PFSK-1 (cell line): Measurements from ENCODE around the gene EFHD2.

ENCODE experiments used
- FOXP2 ChIP-seq: optimal IDR thresholded peaks from 2 replicates; pipeline ENCODE3; 2011; ENCODE audit warnings: borderline replicate concordance, control low read depth, inconsistent platforms; ENCODE audit not compliant: insufficient read depth; ENCODE audit errors: extremely low read length, extremely low read depth
- POLR2AphosphoS5 ChIP-seq: IDR thresholded peaks from 2 replicates; pipeline ENCODE4 v1.6.1; 2012; ENCODE audit warnings: low read depth, mild to moderate bottlenecking, control low read depth, low read length, moderate library complexity
- SIN3A ChIP-seq: IDR thresholded peaks from 2 replicates; pipeline ENCODE4 v1.6.1; 2012; ENCODE audit warnings: mild to moderate bottlenecking, low read length, moderate library complexity, borderline replicate concordance; ENCODE audit not compliant: insufficient read depth
- TAF1 ChIP-seq: IDR thresholded peaks from 2 replicates; pipeline ENCODE4 v1.6.1; 2012; ENCODE audit warnings: low read length, control low read depth, borderline replicate concordance; ENCODE audit not compliant: insufficient read depth
- TF ChIP-seq, protein P1 (sequence below), 2 experiments: IDR thresholded peaks; 2 replicates each; pipeline versions ENCODE4 v1.6.1 to v1.8.0; 2011 to 2012; ENCODE audit warnings: low read depth in 2 of 2, low read length in 2 of 2, control low read depth in 1 of 2, inconsistent platforms in 1 of 2, mild to moderate bottlenecking in 1 of 2, moderate library complexity in 1 of 2; ENCODE audit not compliant: insufficient read depth in 1 of 2

The EFHD2 gene

DNA sequence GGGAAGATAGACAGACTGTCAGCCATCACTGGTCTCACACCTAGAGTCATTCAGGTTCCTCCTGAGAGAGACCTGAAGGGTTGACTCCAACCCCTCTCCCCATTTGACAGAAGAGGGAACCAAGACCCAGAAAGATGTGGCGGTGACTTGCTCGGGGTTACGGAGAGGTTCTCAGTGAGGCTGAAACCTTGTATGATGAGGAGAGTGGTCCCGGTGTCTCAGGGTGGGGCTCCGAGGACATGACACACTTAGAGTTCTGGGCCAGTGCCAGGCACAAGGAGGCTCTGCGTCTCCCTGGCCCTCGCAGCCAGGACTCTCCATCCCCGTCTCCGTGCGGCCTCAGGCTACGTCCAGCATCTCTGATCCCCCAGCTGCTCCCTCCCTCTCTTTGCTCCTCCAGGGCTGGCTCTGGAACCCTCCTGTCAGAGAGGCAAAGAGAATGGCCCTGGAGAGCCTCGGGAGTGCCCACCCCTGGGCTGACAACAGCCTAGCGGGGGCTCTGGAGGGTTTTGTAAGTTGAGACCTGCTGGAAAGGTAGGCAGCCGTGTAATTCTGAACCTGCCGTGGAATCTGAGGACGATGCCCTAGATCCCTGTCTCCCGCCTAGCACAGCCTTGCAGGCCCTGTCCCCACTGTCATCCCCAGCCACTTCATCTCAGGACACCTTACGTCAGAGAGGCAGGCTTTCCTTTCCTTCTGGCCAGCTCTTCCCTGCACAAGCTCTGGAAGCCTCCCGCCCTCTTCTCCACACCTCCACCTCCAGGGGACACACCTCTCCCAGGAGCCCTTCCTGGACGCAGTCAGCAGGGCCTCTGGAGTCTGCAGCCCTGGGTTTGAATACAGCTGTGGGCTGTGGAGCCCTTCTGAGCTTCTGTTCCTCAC lies 4.1 kb downstream of the EFHD2 start:
- no peak for TF ChIP-seq TAF1
- TF ChIP-seq SIN3A = no peak
- TF ChIP-seq, protein P1, sequence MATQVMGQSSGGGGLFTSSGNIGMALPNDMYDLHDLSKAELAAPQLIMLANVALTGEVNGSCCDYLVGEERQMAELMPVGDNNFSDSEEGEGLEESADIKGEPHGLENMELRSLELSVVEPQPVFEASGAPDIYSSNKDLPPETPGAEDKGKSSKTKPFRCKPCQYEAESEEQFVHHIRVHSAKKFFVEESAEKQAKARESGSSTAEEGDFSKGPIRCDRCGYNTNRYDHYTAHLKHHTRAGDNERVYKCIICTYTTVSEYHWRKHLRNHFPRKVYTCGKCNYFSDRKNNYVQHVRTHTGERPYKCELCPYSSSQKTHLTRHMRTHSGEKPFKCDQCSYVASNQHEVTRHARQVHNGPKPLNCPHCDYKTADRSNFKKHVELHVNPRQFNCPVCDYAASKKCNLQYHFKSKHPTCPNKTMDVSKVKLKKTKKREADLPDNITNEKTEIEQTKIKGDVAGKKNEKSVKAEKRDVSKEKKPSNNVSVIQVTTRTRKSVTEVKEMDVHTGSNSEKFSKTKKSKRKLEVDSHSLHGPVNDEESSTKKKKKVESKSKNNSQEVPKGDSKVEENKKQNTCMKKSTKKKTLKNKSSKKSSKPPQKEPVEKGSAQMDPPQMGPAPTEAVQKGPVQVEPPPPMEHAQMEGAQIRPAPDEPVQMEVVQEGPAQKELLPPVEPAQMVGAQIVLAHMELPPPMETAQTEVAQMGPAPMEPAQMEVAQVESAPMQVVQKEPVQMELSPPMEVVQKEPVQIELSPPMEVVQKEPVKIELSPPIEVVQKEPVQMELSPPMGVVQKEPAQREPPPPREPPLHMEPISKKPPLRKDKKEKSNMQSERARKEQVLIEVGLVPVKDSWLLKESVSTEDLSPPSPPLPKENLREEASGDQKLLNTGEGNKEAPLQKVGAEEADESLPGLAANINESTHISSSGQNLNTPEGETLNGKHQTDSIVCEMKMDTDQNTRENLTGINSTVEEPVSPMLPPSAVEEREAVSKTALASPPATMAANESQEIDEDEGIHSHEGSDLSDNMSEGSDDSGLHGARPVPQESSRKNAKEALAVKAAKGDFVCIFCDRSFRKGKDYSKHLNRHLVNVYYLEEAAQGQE (IDR thresholded peaks at IDR 0.05; ENCODE audit: insufficient read depth in 1 of 2, low read depth in 2 of 2, low read length in 2 of 2) = no peak
- no peak for TF ChIP-seq POLR2AphosphoS5
- no peak for TF ChIP-seq FOXP2

DNA sequence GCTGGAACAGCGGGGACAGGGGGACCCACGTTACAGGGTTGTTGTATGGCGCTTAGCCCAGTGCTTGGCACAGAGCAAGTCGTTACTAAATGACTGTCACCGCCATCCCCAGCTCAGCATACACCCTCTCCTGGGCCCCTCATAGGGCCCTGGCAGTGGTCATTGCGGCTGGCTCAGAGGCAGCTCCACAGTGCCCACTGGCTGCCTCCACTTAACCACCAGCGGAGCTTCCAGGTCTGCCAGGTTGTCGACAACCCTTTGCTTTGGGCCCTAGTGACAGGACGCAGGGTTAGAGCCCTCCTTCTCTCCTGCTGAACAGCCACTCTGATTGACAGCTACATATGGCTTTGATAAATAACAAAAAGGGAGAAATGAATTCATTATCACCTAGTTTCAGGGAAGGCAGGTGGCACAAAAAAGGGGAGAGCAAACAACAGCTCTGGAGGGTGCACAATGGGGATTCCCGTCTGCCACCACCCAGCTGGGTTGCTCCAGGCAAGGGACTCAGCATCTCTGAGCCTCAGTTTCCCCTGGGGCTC lies 4.8 kb downstream of the EFHD2 start:
- TF ChIP-seq SIN3A (no peak), FOXP2 (no peak), POLR2AphosphoS5 (no peak), TAF1 (no peak)
- TF ChIP-seq, protein P1 (IDR thresholded peaks at IDR 0.05; ENCODE audit: insufficient read depth in 1 of 2, low read depth in 2 of 2, low read length in 2 of 2) = no peak

DNA sequence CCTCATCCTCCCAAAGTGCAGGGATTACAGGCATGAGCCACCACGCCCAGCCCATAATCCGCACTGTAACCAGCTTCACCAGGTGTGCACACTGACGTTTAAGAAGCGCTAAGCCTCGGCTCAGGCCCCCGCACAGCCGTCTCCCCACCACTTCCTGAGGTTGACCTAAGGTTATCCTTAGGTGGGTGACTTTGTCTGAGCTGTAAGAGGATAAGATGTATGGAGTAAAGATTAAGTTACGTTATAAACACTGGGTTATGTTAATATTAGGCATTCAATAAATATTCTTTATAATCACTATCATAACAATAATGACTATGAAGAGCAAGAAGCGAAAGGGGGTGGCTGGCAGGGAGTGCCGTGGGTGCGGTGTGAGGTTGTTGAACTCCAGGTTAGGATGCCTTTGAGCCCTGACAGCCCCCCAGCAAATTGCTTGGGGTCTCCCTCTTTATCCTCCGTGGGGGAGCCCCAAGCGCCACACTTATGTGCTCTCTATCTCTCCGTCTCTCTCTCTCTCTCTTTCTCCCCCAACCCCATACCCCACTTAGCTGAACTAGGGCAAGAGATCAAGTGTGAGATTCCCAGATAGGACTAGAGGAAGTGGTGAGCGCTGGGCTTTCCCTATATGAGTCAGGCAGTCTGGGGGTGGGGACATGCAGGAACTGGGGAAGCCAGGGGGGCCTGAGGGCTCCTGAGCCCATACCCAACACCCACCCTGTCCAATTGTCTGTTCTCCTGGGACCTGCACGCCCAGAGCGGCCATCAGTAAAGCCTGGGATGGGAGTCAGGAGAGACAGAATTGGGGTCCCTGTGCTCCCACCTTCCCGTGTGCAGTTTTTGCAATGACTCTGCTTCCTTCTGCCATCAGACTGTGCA lies 7.6 kb downstream of the EFHD2 start:
- TF ChIP-seq SIN3A (no peak), FOXP2 (no peak), TAF1 (no peak), POLR2AphosphoS5 (no peak)
- TF ChIP-seq, protein P1 (IDR thresholded peaks at IDR 0.05; ENCODE audit: insufficient read depth in 1 of 2, low read depth in 2 of 2, low read length in 2 of 2) = no peak

DNA sequence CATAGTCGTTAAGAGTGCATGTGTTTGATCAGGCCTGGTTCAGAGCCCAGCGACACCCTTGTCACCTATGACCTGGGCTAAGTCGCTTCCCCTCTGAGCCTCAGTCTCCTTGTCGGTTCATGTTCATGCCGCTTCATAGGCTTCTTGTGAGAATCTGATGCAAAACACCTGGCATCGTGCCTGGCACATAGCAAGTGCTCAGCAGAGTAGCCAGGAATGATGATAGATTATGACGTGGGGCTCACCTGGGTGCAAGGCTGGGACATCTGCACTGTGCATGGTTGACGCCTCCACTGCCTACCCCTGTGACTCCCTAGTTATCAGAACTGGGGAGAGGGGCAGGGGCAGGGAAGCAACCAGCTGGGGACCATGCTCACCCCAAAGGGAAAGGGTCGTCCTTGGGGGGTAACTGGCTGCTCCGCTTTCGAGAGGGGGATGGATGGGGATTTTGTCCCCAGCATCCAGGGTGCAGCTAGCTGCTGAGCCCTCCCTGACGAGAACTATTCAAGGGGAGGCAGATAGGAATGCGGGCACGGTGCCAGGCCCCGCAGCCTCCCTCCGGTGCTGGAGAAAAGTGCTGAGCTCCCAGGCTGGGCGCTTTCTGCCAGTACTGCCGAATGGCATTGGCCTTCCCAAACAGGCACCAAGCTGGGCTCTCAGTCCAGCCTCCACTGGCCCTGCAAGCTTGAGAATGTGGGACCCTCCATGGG lies 9.3 kb downstream of the EFHD2 start:
- no peak for TF ChIP-seq POLR2AphosphoS5
- no peak for TF ChIP-seq TAF1
- TF ChIP-seq FOXP2 = no peak
- no peak for TF ChIP-seq SIN3A
- TF ChIP-seq, protein P1 (IDR thresholded peaks at IDR 0.05; ENCODE audit: insufficient read depth in 1 of 2, low read depth in 2 of 2, low read length in 2 of 2) = no peak
